Suprapubic skin (tissue), 4 donors: ENCODE results near the gene STPG3. TPM values are rescaled to one million over a fixed set of nuclear protein-coding genes. Genes with fewer than 3 reads are reported as not detected.

Experiments
- DNase-seq, 2 donors: peaks; one replicate each; pipeline ENCODE4 v3.0.0-alpha.2; 2019; ENCODE audit warnings: low spot score in 2 of 2
- H3K27ac ChIP-seq: fragments of 200-600 bp; sonication (generic); one replicate; pipeline ENCODE4 v1.5.1; 2019
- H3K27me3 ChIP-seq: fragments of 200-600 bp; sonication (generic); one replicate; pipeline ENCODE4 v1.5.1; 2019
- H3K36me3 ChIP-seq: fragments of 200-600 bp; sonication (generic); one replicate; pipeline ENCODE4 v1.5.1; 2019
- H3K4me1 ChIP-seq: fragments of 200-600 bp; sonication (generic); one replicate; pipeline ENCODE4 v1.5.1; 2019
- H3K4me3 ChIP-seq: fragments of 200-600 bp; sonication (generic); one replicate; pipeline ENCODE4 v1.5.1; 2019; ENCODE audit warnings: mild to moderate bottlenecking
- H3K9me3 ChIP-seq: fragments of 200-600 bp; sonication (generic); one replicate; pipeline ENCODE4 v1.5.1; 2019
- EP300 ChIP-seq: sonication (generic); formaldehyde crosslinking; IDR thresholded peaks from one replicate; pipeline ENCODE4 v1.6.1; 2017; ENCODE audit warnings: antibody characterized with exemption
- POLR2A ChIP-seq, 2 donors: fragments of 450-650 bp; IDR thresholded peaks; one replicate each; pipeline ENCODE4 v1.6.1; 2017; ENCODE audit warnings: antibody characterized with exemption in 2 of 2, mild to moderate bottlenecking in 2 of 2, moderate library complexity in 2 of 2
- POLR2AphosphoS5 ChIP-seq, 3 donors: sonication (generic); formaldehyde crosslinking; IDR thresholded peaks; one replicate each; pipeline ENCODE4 v1.6.1; 2017; ENCODE audit warnings: antibody characterized with exemption in 3 of 3
- WGBS: methylation state at CpG from one replicate; pipeline ENCODE4 v1.1.5; 2018; 5-methylcytosine and 5-hydroxymethylcytosine counted together
- total RNA-seq, 4 donors: library from RNA; depleted of rRNA; stranded (reverse); fragments of >200 nt; gene quantifications; one replicate each; pipeline ENCODE4 v1.1.0, GENCODE V29; 2016
- TF ChIP-seq, protein P1 (sequence below), 2 donors: fragments of 200-600 bp in 1 of 2; fragments of 450-650 bp in 1 of 2; sonication (generic) in 1 of 2; IDR thresholded peaks; one replicate each; pipeline ENCODE4 v1.5.1; 2016 to 2019; ENCODE audit warnings: antibody characterized with exemption in 2 of 2, mild to moderate bottlenecking in 1 of 2, moderate library complexity in 1 of 2

Gene STPG3
- total RNA-seq, 4 donors from 2014 or later, result 1.2 TPM; not detected in 3

DNA sequence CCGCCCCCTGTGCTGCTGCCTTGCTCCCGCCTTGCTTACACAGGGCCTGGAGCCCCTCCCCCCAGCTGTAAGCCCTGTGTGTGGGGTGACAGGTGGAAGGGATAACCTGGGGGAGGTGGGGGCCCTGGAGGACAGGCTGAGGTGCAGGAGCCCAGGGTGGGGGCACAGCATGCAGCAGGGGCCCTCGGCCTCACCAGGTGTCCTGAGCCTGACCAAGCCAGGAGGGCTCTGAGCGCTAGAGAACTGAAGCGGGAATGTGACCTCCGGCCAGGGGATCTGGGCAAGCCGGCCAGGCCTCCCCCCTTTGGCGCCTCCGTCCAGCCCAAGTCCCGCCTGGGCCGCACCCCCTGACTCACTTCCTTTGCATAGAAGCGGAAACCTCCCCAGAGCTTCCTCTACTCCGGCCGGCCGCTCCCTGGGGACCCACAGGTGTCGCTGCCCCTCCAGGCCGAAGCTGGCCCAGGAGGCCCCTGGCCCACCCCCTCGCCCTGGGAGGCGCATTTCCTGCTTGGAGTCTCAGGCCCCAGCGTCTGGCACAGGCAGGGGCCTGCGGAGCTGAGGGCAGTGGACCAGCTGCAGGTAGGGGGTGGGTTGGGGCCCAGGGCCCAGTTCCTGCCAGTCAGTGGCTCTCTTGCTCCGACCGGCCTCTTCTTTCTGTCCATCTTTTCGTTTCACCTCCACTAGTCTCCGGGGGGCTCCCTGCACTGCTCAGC lies 26.4 kb downstream of the STPG3 start, which contains the start of gene TOR4A:
TOR4A (plus strand) TSS at position 398 of the 713 bp plus-strand sequence. CDS start 964 bp downstream, outside the sequence.
- 12% methylated on average over 14 of the region's 25 CpGs for WGBS
- Histone ChIP-seq H3K27me3 (peaks cover 44% of the 10 kb centered on the region), H3K4me3 (peak within 1 kb of the TSS; percentile 47), H3K27ac (peak within 1 kb of the TSS; percentile 62), H3K36me3 (peaks cover 9% of the 10 kb centered on the region), H3K9me3 (no peaks in the 10 kb centered on the region), H3K4me1 (peaks cover 69% of the 10 kb centered on the region)
- TF ChIP-seq, protein P1, sequence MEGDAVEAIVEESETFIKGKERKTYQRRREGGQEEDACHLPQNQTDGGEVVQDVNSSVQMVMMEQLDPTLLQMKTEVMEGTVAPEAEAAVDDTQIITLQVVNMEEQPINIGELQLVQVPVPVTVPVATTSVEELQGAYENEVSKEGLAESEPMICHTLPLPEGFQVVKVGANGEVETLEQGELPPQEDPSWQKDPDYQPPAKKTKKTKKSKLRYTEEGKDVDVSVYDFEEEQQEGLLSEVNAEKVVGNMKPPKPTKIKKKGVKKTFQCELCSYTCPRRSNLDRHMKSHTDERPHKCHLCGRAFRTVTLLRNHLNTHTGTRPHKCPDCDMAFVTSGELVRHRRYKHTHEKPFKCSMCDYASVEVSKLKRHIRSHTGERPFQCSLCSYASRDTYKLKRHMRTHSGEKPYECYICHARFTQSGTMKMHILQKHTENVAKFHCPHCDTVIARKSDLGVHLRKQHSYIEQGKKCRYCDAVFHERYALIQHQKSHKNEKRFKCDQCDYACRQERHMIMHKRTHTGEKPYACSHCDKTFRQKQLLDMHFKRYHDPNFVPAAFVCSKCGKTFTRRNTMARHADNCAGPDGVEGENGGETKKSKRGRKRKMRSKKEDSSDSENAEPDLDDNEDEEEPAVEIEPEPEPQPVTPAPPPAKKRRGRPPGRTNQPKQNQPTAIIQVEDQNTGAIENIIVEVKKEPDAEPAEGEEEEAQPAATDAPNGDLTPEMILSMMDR (IDR thresholded peaks at IDR 0.05), result no peak
- DNase-seq, result peak; percentile 90 to 93

DNA sequence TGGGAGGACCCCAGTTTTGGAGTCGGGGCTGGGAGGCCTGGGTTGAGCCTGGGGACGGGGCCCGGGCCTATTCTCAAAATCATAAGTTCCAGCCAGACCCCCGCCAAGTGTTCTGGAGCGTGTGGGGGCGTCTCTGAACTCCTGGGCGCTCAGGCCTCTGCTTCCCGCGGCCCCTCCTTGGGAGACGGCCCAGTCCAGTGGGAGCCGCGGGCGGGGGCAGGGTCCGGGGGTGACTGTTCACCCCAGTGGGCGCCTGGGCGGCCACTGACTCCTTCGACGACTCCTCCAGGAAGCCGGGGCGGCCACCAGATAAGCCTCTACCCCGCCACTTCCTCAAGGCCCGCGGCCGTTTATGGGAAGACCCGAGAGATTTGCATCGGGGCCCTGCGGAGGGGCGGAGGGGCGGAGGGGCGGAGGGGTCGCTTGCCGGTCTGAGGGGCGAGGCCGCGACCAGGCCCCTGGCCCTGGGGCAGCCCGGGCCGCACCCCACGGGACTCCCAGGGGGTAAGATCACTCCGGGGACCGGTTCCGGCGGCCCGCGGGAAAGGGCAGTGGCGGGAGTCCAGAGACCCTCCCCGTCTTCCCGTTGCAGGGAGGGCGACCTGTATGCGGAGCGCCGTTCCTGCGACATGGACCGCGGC lies 27.1 kb downstream of the STPG3 start:
- Histone ChIP-seq H3K36me3 (peaks cover 2% of the 10 kb centered on the region), H3K9me3 (no peaks in the 10 kb centered on the region), H3K27me3 (peaks cover 44% of the 10 kb centered on the region), H3K4me1 (peaks cover 64% of the 10 kb centered on the region), H3K27ac (no peak overlapping the region), H3K4me3 (peak overlapping the region; percentile 47)
- peak in 1 of 2 donors; percentile 71 for DNase-seq
- 4% methylated on average over 23 of the region's 54 CpGs for WGBS
- no peak for TF ChIP-seq POLR2AphosphoS5 (IDR thresholded peaks at IDR 0.05)
- TF ChIP-seq POLR2A (IDR thresholded peaks at IDR 0.05), result no peak
- TF ChIP-seq EP300, result no peak
- TF ChIP-seq, protein P1 (IDR thresholded peaks at IDR 0.05), result no peak

DNA sequence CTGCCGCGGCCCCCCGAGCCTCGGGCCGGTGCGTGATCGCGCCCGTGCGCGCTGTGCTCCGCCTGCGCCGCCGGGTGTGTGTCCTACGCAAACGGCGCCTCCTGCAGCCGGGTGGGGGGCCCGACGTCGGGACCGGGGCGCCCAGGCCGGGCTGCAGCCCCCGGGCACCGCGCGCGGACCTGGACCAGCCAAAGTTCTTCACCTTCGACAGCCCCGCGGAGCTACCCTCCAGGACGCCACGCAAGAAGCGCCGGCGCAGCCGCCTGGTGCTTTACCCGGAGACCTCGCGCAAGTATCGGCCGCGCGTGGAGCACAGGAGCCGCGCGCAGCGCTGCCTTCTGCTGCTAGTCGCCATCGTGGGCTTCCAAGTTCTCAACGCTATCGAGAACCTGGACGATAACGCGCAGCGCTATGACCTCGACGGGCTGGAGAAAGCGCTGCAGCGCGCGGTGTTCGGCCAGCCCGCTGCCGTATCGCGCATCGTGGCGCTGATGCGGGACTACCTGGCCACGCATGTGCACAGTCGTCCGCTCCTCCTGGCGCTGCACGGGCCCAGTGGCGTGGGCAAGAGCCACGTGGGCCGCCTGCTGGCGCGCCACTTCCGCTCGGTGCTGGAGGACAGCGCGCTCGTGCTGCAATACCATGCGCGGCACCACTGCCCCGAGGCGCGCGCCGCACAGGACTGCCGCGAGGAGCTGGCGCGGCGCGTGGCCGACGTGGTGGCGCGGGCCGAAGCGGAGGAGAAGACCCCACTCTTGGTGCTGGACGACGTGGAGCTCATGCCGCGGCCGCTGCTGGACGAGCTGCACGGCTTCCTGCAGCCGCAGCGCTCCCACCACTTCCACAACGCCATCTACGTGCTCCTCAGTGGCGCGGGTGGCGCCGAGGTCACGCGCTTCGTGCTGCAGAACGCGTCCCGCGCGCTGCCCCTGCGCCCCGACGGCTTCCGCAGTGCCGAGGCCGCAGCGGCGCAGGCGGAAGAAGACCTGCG lies 27.9 kb downstream of the STPG3 start:
- peak in 1 of 2 donors; percentile 64 for DNase-seq
- 90% methylated on average over 104 of the region's 139 CpGs for WGBS
- Histone ChIP-seq H3K9me3 (no peaks in the 10 kb centered on the region), H3K4me3 (peak overlapping the region; percentile 47), H3K4me1 (peaks cover 60% of the 10 kb centered on the region), H3K27ac (no peak overlapping the region), H3K27me3 (peaks cover 44% of the 10 kb centered on the region), H3K36me3 (no peaks in the 10 kb centered on the region)
- no peak for TF ChIP-seq EP300
- TF ChIP-seq POLR2AphosphoS5 (IDR thresholded peaks at IDR 0.05), result no peak

DNA sequence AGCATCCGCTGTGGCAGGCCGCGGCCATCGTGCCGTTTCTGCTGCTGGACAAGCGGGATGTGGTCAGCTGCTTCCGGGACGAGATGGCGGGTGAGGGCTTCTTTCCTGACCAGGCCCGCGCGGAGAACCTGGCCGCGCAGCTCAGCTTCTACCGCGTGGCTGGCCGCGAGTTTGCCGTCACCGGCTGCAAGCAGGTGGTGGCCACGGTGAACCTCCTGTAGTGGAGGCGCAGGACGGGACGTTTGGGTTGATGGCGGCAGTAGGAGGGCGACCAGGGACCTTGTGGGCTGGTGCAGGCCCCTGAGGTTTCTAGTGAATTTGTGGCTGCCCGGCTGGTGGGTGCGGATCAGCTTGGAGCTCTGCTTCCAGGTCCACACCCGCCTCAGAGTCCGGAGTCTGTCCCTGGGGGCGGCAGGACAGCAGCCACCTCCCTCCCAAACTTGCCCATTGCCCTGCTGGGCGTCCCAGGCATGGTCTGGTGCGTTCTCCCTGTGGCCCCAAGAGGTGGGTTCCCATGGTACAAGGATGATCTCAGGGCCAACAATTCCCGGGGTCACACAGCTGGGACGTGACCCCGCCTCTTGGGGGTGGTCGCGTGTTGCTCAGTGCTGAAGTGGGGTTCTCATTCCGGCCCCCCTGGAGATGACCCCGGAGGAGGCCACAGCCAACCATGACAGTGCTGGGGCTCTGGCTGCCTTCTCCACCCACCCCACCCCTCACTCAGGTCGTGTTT lies 28.8 kb downstream of the STPG3 start:
- TF ChIP-seq, protein P1 (IDR thresholded peaks at IDR 0.05), result no peak
- TF ChIP-seq EP300, result no peak
- TF ChIP-seq POLR2AphosphoS5 (IDR thresholded peaks at IDR 0.05), result no peak
- no peak for TF ChIP-seq POLR2A (IDR thresholded peaks at IDR 0.05)
- H3K27ac ChIP-seq, result no peak overlapping the region
- H3K9me3 ChIP-seq, result no peaks in the 10 kb centered on the region
- DNase-seq, result peak in 1 of 2 donors; percentile 62
- peaks cover 44% of the 10 kb centered on the region for H3K27me3 ChIP-seq
- no peaks in the 10 kb centered on the region for H3K36me3 ChIP-seq
- WGBS, result 91% methylated on average over 27 of the region's 41 CpGs
- no peak overlapping the region for H3K4me3 ChIP-seq
- peaks cover 51% of the 10 kb centered on the region for H3K4me1 ChIP-seq
